CD14-positive monocyte (primary cell): ENCODE data around the gene SORBS2. TPM values are rescaled to one million over a fixed set of nuclear protein-coding genes. Genes with fewer than 3 reads are reported as not detected.

Source experiments
- DNase-seq, 3 donors: peaks; one replicate each; pipeline ENCODE4 v3.0.0-alpha.2; 2011 to 2022
- H2AFZ ChIP-seq: 2 replicates; pipeline ENCODE4 v1.6.0; 2012; ENCODE audit warnings: mild to moderate bottlenecking, low read depth, low read length, inconsistent platforms; ENCODE audit not compliant: insufficient read depth, poor library complexity, severe bottlenecking
- H3K27ac ChIP-seq, 2 donors: 1 replicate in 1 of 2; 2 replicates in 1 of 2; pipeline ENCODE4 v1.5.1; 2012 to 2013; ENCODE audit warnings: low read length in 2 of 2, control low read depth in 1 of 2, inconsistent platforms in 1 of 2, low read depth in 1 of 2, mild to moderate bottlenecking in 1 of 2
- H3K27me3 ChIP-seq, 2 donors: one replicate each; pipeline versions ENCODE4 v1.6.0 to v1.6.1; 2011 to 2013; ENCODE audit warnings: low read length in 2 of 2; ENCODE audit not compliant: control insufficient read depth in 2 of 2, insufficient read depth in 2 of 2
- H3K36me3 ChIP-seq, 2 donors: replicated peaks in 1 of 2; 1 replicate in 1 of 2; 2 replicates in 1 of 2; pipeline versions ENCODE4 v1.5.1 to v1.6.1; 2012 to 2013; ENCODE audit warnings: low read length in 2 of 2, control low read depth in 1 of 2, inconsistent platforms in 1 of 2, mild to moderate bottlenecking in 1 of 2; ENCODE audit not compliant: insufficient read depth in 2 of 2, control insufficient read depth in 1 of 2
- H3K4me1 ChIP-seq, 2 donors: 1 replicate in 1 of 2; 2 replicates in 1 of 2; pipeline versions ENCODE4 v1.5.1 to v1.6.1; 2012 to 2013; ENCODE audit warnings: low read length in 2 of 2, control low read depth in 1 of 2, inconsistent platforms in 1 of 2, mild to moderate bottlenecking in 1 of 2, moderate library complexity in 1 of 2; ENCODE audit not compliant: insufficient read depth in 2 of 2, control insufficient read depth in 1 of 2
- H3K4me2 ChIP-seq: replicated peaks from 2 replicates; pipeline ENCODE3; 2012; ENCODE audit warnings: low read length, moderate library complexity, mild to moderate bottlenecking; ENCODE audit not compliant: poor library complexity, severe bottlenecking; ENCODE audit errors: extremely low read depth
- H3K4me3 ChIP-seq, 3 experiments: fragments of 200-600 bp in 1 of 3; sonication (generic) in 1 of 3; replicated peaks in 1 of 3; 1 replicate in 2 of 3; 2 replicates in 1 of 3; pipeline ENCODE4 v1.5.1; 2011 to 2013; ENCODE audit warnings: low read length in 3 of 3, mild to moderate bottlenecking in 3 of 3, control low read depth in 2 of 3, low read depth in 2 of 3, inconsistent platforms in 1 of 3, moderate library complexity in 1 of 3
- H3K79me2 ChIP-seq: 2 replicates; pipeline ENCODE4 v1.6.0; 2012; ENCODE audit warnings: mild to moderate bottlenecking, control low read depth, inconsistent platforms, low read length, moderate library complexity; ENCODE audit not compliant: insufficient read depth
- H3K9ac ChIP-seq: 2 replicates; pipeline ENCODE4 v1.6.0; 2017; ENCODE audit warnings: low read length, mild to moderate bottlenecking; ENCODE audit not compliant: insufficient read depth, poor library complexity, severe bottlenecking
- H3K9me3 ChIP-seq, 2 donors: replicated peaks in 1 of 2; 1 replicate in 1 of 2; 2 replicates in 1 of 2; pipeline versions ENCODE4 v1.5.1 to v1.6.1; 2012 to 2013; ENCODE audit warnings: low read length in 2 of 2, control low read depth in 1 of 2; ENCODE audit not compliant: control insufficient read depth in 1 of 2, insufficient read depth in 1 of 2
- H4K20me1 ChIP-seq: 2 replicates; pipeline ENCODE4 v1.6.0; 2012; ENCODE audit warnings: mild to moderate bottlenecking, low read length, control low read depth, moderate library complexity; ENCODE audit not compliant: insufficient read depth
- H3K27ac Mint-ChIP-seq, 7 donors: one replicate each; pipeline ENCODE4 v1.8.0; 2020; ENCODE audit warnings: mild to moderate bottlenecking in 7 of 7, mixed read lengths in 7 of 7, moderate library complexity in 6 of 7, inconsistent platforms in 2 of 7
- H3K27me3 Mint-ChIP-seq, 3 donors: one replicate each; pipeline ENCODE4 v1.8.0; 2021 to 2022; ENCODE audit warnings: low read depth in 3 of 3, mild to moderate bottlenecking in 3 of 3, mixed read lengths in 3 of 3, moderate library complexity in 3 of 3, inconsistent platforms in 1 of 3
- H3K36me3 Mint-ChIP-seq, 2 donors: one replicate each; pipeline ENCODE4 v1.8.0; 2020; ENCODE audit warnings: mixed read lengths in 2 of 2, inconsistent platforms in 1 of 2, mild to moderate bottlenecking in 1 of 2
- H3K4me1 Mint-ChIP-seq: one replicate; pipeline ENCODE4 v1.8.0; 2020; ENCODE audit warnings: mild to moderate bottlenecking, mixed read lengths
- H3K4me3 Mint-ChIP-seq, 2 donors: one replicate each; pipeline ENCODE4 v1.8.0; 2020; ENCODE audit warnings: mild to moderate bottlenecking in 2 of 2, mixed read lengths in 2 of 2, moderate library complexity in 1 of 2
- H3K9me3 Mint-ChIP-seq, 7 donors: one replicate each; pipeline ENCODE4 v1.8.0; 2020 to 2022; ENCODE audit warnings: mixed read lengths in 7 of 7, mild to moderate bottlenecking in 6 of 7, moderate library complexity in 6 of 7, inconsistent platforms in 2 of 7
- CTCF ChIP-seq: fragments of 200-600 bp; IDR thresholded peaks from one replicate; pipeline ENCODE4 v1.8.0; 2022; ENCODE audit warnings: antibody characterized with exemption, mild to moderate bottlenecking
- WGBS: methylation state at CpG from one replicate; pipeline ENCODE4 v1.1.5; 2013; ENCODE audit warnings: missing lambda C conversion rate; ENCODE audit not compliant: insufficient coverage; 5-methylcytosine and 5-hydroxymethylcytosine counted together
- intact Hi-C, 2 donors: fragments of 100-400 bp; cut with micrococcal nuclease; formaldehyde crosslinking; loops; one replicate each; pipeline versions ENCODE4 v1.15.0 to v1.15.1; 2023
- polyA plus RNA-seq, 3 donors: library from polyadenylated mRNA; depleted of rRNA in 1 of 3; unstranded in 2 of 3; stranded (reverse) in 1 of 3; fragments of 300-500 nt in 2 of 3; fragments of >200 nt in 1 of 3; fragmentation: Illumina TruSeq in 2 of 3; gene quantifications; 1 replicate in 2 of 3; 2 replicates in 1 of 3; pipeline ENCODE4 v1.2.3, GENCODE V29; 2012 to 2021

Gene SORBS2
- polyA plus RNA-seq, 3 donors = not detected

GRCh38 chr4:185801471-185801870 is 10.5 kb downstream of the SORBS2 start:
- Mint-ChIP-seq H3K4me1 (no peaks in the 10 kb centered on the region), H3K27me3 (peaks cover 0 to 5% (median 3%) of the 10 kb centered on the region in 3 donors), H3K27ac (no peak overlapping the region), H3K9me3 (peaks cover 0 to 6% (median 0%) of the 10 kb centered on the region in 7 donors), H3K36me3 (no peaks in the 10 kb centered on the region), H3K4me3 (no peak overlapping the region)
- no peak overlapping the region for H3K27ac ChIP-seq
- H3K4me2 ChIP-seq = no peak overlapping the region
- H3K4me3 ChIP-seq = no peak overlapping the region
- intact Hi-C loops = no loop called here
- H4K20me1 ChIP-seq = no peaks in the 10 kb centered on the region
- no peaks in the 10 kb centered on the region for H3K9me3 ChIP-seq
- no peaks in the 10 kb centered on the region for H3K36me3 ChIP-seq
- H3K79me2 ChIP-seq = no peaks in the 10 kb centered on the region
- DNase-seq = no peak
- no peak overlapping the region for H3K9ac ChIP-seq
- H2AFZ ChIP-seq = no peak overlapping the region
- H3K27me3 ChIP-seq = no peaks in the 10 kb centered on the region
- no CpG with 5 or more reads among the region's 4 CpGs for WGBS
- no peak for TF ChIP-seq CTCF
- H3K4me1 ChIP-seq = no peaks in the 10 kb centered on the region

GRCh38 chr4:185800266-185800945 is 11.6 kb downstream of the SORBS2 start:
- H3K9me3 ChIP-seq = no peaks in the 10 kb centered on the region
- no peaks in the 10 kb centered on the region for H3K4me1 ChIP-seq
- H4K20me1 ChIP-seq = no peaks in the 10 kb centered on the region
- intact Hi-C loops = no loop called here
- TF ChIP-seq CTCF = no peak
- Mint-ChIP-seq H3K27ac (no peak overlapping the region), H3K9me3 (peaks cover 0 to 6% (median 0%) of the 10 kb centered on the region in 7 donors), H3K27me3 (peaks cover 4 to 7% (median 5%) of the 10 kb centered on the region in 3 donors), H3K4me1 (no peaks in the 10 kb centered on the region), H3K36me3 (no peaks in the 10 kb centered on the region), H3K4me3 (no peak overlapping the region)
- DNase-seq = no peak
- H3K4me2 ChIP-seq = no peak overlapping the region
- no peak overlapping the region for H3K9ac ChIP-seq
- H3K27ac ChIP-seq = no peak overlapping the region
- H3K27me3 ChIP-seq = no peaks in the 10 kb centered on the region
- 90% methylated on average over 5 of the region's 7 CpGs for WGBS
- H2AFZ ChIP-seq = no peak overlapping the region
- no peak overlapping the region for H3K4me3 ChIP-seq
- H3K36me3 ChIP-seq = no peaks in the 10 kb centered on the region
- H3K79me2 ChIP-seq = no peaks in the 10 kb centered on the region
